OCI-LY3 (cell line): ENCODE results near the gene MMD.

ENCODE experiments used
- EZH2phosphoT487 ChIP-seq: fragments of 200-600 bp; shearing (Covaris generic); IDR thresholded peaks from 2 replicates; pipeline ENCODE4 v1.6.1; 2018; ENCODE audit warnings: antibody characterized with exemption, mixed run types, low read depth
- TF ChIP-seq, protein P1 (sequence below): fragments of 200-600, 300-600 bp; sonication (generic); IDR thresholded peaks from 2 replicates; pipeline ENCODE4 v1.5.1; 2014; ENCODE audit warnings: antibody characterized with exemption, low read length, low read depth

DNA sequence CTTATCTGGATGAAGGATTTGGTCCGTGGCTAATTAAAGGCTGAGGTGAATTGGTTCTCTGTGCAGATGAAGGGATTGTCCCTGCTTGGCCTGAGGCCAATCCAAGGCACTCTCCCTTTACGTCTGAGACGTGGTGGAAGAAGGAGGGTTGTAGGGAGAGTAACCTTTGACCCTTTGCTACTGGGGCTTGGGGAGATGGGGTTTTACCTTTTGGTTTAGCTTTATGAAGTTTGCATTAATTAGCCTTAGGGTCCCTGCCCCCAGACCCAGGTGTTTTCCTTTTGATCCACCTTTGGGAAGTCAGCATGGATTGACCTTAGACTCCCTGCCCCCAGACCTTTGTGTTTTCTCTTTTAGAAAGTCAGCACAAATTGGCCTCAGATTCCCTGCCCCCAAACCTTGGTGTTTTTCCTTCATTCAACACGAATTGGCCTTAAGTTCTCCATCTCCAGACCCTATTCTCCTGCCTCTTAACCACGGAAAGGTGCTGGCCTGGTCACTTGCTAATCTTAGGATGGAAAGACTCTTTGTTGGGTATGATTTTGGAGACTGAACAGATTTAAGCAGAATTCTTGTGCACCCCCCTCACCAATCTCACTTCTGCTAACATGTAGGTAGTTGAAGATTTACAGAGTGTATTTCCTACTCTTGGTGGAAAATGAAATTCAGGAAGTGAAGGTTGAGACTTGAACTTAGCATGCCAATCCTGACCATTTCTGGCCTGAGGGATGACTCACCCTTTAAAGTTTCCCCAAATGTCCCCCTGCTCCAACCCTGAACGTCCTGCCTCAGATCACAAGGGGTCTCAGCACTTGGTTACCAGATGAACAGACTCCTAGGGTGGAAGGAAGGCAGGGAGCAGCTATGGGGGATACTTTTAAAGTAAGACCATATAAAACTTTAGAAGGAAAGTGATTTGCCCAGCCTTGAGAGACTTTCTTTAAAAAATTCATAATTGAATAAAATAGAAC, 23.1 kb upstream of the MMD start:
- TF ChIP-seq, protein P1, sequence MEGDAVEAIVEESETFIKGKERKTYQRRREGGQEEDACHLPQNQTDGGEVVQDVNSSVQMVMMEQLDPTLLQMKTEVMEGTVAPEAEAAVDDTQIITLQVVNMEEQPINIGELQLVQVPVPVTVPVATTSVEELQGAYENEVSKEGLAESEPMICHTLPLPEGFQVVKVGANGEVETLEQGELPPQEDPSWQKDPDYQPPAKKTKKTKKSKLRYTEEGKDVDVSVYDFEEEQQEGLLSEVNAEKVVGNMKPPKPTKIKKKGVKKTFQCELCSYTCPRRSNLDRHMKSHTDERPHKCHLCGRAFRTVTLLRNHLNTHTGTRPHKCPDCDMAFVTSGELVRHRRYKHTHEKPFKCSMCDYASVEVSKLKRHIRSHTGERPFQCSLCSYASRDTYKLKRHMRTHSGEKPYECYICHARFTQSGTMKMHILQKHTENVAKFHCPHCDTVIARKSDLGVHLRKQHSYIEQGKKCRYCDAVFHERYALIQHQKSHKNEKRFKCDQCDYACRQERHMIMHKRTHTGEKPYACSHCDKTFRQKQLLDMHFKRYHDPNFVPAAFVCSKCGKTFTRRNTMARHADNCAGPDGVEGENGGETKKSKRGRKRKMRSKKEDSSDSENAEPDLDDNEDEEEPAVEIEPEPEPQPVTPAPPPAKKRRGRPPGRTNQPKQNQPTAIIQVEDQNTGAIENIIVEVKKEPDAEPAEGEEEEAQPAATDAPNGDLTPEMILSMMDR, result no peak
- TF ChIP-seq EZH2phosphoT487, result no peak
